Measurements from ENCODE around the gene KLK8.

KLK8 gene, protein sequence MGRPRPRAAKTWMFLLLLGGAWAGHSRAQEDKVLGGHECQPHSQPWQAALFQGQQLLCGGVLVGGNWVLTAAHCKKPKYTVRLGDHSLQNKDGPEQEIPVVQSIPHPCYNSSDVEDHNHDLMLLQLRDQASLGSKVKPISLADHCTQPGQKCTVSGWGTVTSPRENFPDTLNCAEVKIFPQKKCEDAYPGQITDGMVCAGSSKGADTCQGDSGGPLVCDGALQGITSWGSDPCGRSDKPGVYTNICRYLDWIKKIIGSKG

GRCh38 chr19:51001515-51001914 is at the start of gene KLK8:
Gene KLK8 (minus strand): TSS chr19:51001604. CDS start chr19:51001167, 437 bp downstream.
- H3K27me3 ChIP-seq (ENCODE audit: insufficient read depth, low read depth, severe bottlenecking), result peaks cover 92% of the 10 kb centered on the region
- H3K4me3 ChIP-seq (ENCODE audit: low read depth, low read length), result no peak within 1 kb of the TSS
- H3K9me3 ChIP-seq (ENCODE audit: severe bottlenecking), result no peaks in the 10 kb centered on the region
- no peak within 1 kb of the TSS for H3K27ac ChIP-seq
- no peak for DNase-seq
- TF ChIP-seq, protein P1, sequence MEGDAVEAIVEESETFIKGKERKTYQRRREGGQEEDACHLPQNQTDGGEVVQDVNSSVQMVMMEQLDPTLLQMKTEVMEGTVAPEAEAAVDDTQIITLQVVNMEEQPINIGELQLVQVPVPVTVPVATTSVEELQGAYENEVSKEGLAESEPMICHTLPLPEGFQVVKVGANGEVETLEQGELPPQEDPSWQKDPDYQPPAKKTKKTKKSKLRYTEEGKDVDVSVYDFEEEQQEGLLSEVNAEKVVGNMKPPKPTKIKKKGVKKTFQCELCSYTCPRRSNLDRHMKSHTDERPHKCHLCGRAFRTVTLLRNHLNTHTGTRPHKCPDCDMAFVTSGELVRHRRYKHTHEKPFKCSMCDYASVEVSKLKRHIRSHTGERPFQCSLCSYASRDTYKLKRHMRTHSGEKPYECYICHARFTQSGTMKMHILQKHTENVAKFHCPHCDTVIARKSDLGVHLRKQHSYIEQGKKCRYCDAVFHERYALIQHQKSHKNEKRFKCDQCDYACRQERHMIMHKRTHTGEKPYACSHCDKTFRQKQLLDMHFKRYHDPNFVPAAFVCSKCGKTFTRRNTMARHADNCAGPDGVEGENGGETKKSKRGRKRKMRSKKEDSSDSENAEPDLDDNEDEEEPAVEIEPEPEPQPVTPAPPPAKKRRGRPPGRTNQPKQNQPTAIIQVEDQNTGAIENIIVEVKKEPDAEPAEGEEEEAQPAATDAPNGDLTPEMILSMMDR (IDR thresholded peaks at IDR 0.05; ENCODE audit: low read depth, low read length), result no peak
- no peaks in the 10 kb centered on the region for H3K36me3 ChIP-seq

DNA sequence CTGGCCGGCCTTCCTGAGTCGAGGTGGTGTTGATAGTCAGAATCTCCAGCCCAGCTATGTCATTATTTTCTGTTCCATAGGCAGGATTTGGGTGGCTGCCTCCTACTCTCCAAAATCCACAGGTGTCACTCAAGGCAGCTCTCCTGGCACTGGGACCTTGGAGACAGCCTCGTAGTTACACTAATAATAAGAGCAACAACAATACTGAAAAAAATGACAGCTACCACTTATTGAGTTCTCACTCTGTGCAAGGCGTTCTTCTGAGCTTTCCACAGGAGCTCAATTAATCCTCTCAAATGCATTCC is 45.6 kb upstream of the KLK8 start:
- TF ChIP-seq, protein P1 (IDR thresholded peaks at IDR 0.05; ENCODE audit: low read depth, low read length), result no peak
- H3K4me3 ChIP-seq (ENCODE audit: low read depth, low read length), result no peak overlapping the region
- H3K36me3 ChIP-seq, result no peaks in the 10 kb centered on the region
- peaks cover 8% of the 10 kb centered on the region for H3K9me3 ChIP-seq (ENCODE audit: severe bottlenecking)
- no peak overlapping the region for H3K27ac ChIP-seq
- no peak for DNase-seq
- peaks cover 73% of the 10 kb centered on the region for H3K27me3 ChIP-seq (ENCODE audit: insufficient read depth, low read depth, severe bottlenecking)

- TF ChIP-seq, protein P1 (IDR thresholded peaks at IDR 0.05; ENCODE audit: low read depth, low read length), result no peak
- H3K36me3 ChIP-seq, result no peaks in the 10 kb centered on the region
- peaks cover 75% of the 10 kb centered on the region for H3K27me3 ChIP-seq (ENCODE audit: insufficient read depth, low read depth, severe bottlenecking)
- H3K9me3 ChIP-seq (ENCODE audit: severe bottlenecking), result peaks cover 2% of the 10 kb centered on the region
- H3K27ac ChIP-seq, result no peak overlapping the region
- DNase-seq, result no peak
- H3K4me3 ChIP-seq (ENCODE audit: low read depth, low read length), result no peak overlapping the region
Observed at GRCh38 chr19:51044327-51044726, 42.9 kb upstream of the KLK8 start.

DNA sequence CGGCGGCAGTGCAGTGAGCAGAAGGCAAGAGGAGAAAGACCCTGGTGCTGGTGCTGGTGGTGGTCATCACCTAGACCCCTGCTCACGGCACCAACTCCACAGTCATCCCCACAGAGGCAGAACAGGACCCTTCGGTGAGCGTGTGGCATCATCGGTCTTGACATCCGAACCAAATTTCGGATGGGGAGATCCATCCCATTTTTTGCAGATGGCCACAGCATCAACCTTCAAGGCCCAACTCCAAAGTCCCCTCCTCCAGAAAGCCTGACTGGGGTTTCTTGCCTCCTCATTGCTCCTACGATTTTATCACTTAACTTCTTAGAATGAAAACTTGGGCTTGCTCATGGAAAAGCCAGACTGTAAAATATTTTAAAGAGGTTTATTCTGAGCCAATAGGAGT is 42.1 kb upstream of the KLK8 start:
- DNase-seq, result no peak
- TF ChIP-seq, protein P1 (IDR thresholded peaks at IDR 0.05; ENCODE audit: low read depth, low read length), result no peak
- Histone ChIP-seq H3K4me3 (ENCODE audit: low read depth, low read length) (no peak overlapping the region), H3K36me3 (no peaks in the 10 kb centered on the region), H3K27me3 (ENCODE audit: insufficient read depth, low read depth, severe bottlenecking) (peaks cover 75% of the 10 kb centered on the region), H3K27ac (no peak overlapping the region), H3K9me3 (ENCODE audit: severe bottlenecking) (no peaks in the 10 kb centered on the region)

DNA sequence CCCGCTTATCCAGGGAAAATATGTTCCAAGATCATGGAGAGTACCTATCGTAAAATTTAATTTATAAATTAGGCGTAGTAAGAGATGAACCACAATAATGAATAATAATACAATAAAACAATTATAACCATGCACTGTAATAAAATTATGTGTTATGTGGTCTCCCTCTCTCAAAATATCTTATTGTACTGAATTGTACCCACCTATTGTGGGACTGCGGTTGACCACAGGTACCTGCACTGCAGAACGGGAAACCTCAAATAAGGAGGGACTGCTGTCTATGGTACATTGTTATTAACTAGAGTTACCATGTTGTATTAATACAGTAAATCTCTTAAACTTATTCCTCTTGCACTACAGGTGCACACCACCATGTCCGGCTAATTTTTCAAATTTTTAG is 38.7 kb upstream of the KLK8 start:
- Histone ChIP-seq H3K27me3 (ENCODE audit: insufficient read depth, low read depth, severe bottlenecking) (peaks cover 69% of the 10 kb centered on the region), H3K9me3 (ENCODE audit: severe bottlenecking) (no peaks in the 10 kb centered on the region), H3K4me3 (ENCODE audit: low read depth, low read length) (no peak overlapping the region), H3K27ac (no peak overlapping the region), H3K36me3 (no peaks in the 10 kb centered on the region)
- DNase-seq, result no peak
- TF ChIP-seq, protein P1 (IDR thresholded peaks at IDR 0.05; ENCODE audit: low read depth, low read length), result no peak

DNA sequence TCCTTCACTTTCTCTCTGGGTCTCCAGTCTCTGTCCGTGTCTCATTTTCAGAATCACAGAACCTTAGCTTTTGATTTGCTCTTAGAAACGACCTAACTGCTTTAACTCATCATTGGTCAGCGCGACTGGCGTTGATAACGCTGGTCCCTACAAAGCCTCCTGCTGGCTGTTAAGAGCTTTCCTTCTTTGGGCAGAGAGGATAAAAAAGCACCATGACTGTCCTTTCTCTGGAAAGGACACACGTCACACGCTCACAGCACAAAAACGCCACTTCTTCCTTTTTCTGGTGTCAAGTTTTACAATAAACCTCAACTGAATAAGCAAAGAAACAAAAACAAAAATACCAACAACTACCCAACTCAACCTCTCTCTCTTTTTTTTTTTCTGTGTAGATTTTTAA is 35.1 kb upstream of the KLK8 start:
- Histone ChIP-seq H3K27ac (no peak overlapping the region), H3K4me3 (ENCODE audit: low read depth, low read length) (no peak overlapping the region), H3K9me3 (ENCODE audit: severe bottlenecking) (no peaks in the 10 kb centered on the region), H3K36me3 (no peaks in the 10 kb centered on the region), H3K27me3 (ENCODE audit: insufficient read depth, low read depth, severe bottlenecking) (peaks cover 73% of the 10 kb centered on the region)
- no peak for DNase-seq
- TF ChIP-seq, protein P1 (IDR thresholded peaks at IDR 0.05; ENCODE audit: low read depth, low read length), result no peak
